GM23338 (cell line): Measurements from ENCODE around the gene PALLD.

Experiments
- CREB1 ChIP-seq: fragments of 250-450 bp; sonication (Bioruptor Pico); IDR thresholded peaks from 2 replicates; pipeline ENCODE4 v1.5.0; 2020; ENCODE audit warnings: low read depth, mild to moderate bottlenecking, moderate library complexity
- EZH2 ChIP-seq: fragments of 200-600 bp; sonication (generic); IDR thresholded peaks from one replicate; pipeline ENCODE4 v1.8.0; 2017; ENCODE audit warnings: antibody characterized with exemption, mild to moderate bottlenecking, low read depth; ENCODE audit not compliant: unreplicated experiment
- EZH2phosphoT487 ChIP-seq: fragments of 200-600 bp; sonication (generic); IDR thresholded peaks from one replicate; pipeline ENCODE4 v1.8.1; 2018; ENCODE audit warnings: antibody characterized with exemption; ENCODE audit not compliant: unreplicated experiment
- JUNB ChIP-seq: IDR thresholded peaks from one replicate; pipeline ENCODE4 v1.6.1; 2016; ENCODE audit warnings: antibody characterized with exemption; ENCODE audit not compliant: unreplicated experiment
- POLR2AphosphoS5 ChIP-seq: IDR thresholded peaks from 2 replicates; pipeline ENCODE4 v1.6.1; 2016; ENCODE audit warnings: antibody characterized with exemption, low read depth
- STAT1 ChIP-seq: IDR thresholded peaks from one replicate; pipeline ENCODE4 v1.6.1; 2016; ENCODE audit warnings: antibody characterized with exemption; ENCODE audit not compliant: unreplicated experiment
- ZNF114 ChIP-seq: fragments of 250-450 bp; sonication (Bioruptor Pico); IDR thresholded peaks from 2 replicates; pipeline ENCODE4 v1.5.0; 2020; ENCODE audit warnings: mild to moderate bottlenecking, moderate library complexity
- ZNF331 ChIP-seq: fragments of 250-450 bp; sonication (Bioruptor Pico); IDR thresholded peaks from 2 replicates; pipeline ENCODE4 v1.5.0; 2020; ENCODE audit warnings: low read depth, mild to moderate bottlenecking, moderate library complexity
- TF ChIP-seq, protein P1 (sequence below), 2 experiments: fragments of 200-600 bp in 1 of 2; sonication (generic) in 1 of 2; conservative IDR thresholded peaks; 2 replicates each; pipeline versions ENCODE4 v1.5.1 to v1.6.1; 2016 to 2017; ENCODE audit warnings: antibody characterized with exemption in 2 of 2, low read depth in 2 of 2, mild to moderate bottlenecking in 2 of 2, moderate library complexity in 1 of 2
- TF ChIP-seq, protein P2 (sequence below): IDR thresholded peaks from 2 replicates; pipeline ENCODE4 v1.6.1; 2016; ENCODE audit warnings: antibody characterized with exemption
- TF ChIP-seq, protein P3 (sequence below): IDR thresholded peaks from one replicate; pipeline ENCODE4 v1.6.1; 2018; ENCODE audit warnings: antibody characterized with exemption; ENCODE audit not compliant: unreplicated experiment

DNA sequence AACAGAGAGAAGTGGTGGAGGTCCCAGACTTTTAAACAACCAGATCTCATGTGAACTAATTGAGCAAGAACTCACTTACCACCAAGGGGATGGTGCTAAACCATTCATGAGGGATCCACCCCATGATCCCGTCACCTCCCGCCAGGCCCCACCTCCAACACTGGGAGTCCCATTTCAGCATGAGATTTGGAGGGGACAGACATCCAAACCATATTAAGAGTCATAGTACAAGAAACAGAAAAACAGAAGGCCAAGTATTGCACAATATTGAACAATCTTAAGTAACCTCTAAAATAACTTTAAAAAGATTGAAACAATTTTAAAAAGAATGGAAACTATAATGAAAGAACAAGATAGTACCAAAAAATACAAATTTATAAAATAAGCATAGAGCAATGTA is 403.2 kb downstream of the PALLD start:
- TF ChIP-seq POLR2AphosphoS5 (no peak), EZH2 (no peak), EZH2phosphoT487 (no peak), STAT1 (no peak), CREB1 (no peak), JUNB (no peak), ZNF331 (CRISPR knock-in tag) (no peak), ZNF114 (CRISPR knock-in tag) (no peak)
- TF ChIP-seq, protein P1, sequence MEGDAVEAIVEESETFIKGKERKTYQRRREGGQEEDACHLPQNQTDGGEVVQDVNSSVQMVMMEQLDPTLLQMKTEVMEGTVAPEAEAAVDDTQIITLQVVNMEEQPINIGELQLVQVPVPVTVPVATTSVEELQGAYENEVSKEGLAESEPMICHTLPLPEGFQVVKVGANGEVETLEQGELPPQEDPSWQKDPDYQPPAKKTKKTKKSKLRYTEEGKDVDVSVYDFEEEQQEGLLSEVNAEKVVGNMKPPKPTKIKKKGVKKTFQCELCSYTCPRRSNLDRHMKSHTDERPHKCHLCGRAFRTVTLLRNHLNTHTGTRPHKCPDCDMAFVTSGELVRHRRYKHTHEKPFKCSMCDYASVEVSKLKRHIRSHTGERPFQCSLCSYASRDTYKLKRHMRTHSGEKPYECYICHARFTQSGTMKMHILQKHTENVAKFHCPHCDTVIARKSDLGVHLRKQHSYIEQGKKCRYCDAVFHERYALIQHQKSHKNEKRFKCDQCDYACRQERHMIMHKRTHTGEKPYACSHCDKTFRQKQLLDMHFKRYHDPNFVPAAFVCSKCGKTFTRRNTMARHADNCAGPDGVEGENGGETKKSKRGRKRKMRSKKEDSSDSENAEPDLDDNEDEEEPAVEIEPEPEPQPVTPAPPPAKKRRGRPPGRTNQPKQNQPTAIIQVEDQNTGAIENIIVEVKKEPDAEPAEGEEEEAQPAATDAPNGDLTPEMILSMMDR (conservative IDR thresholded peaks at IDR 0.05; ENCODE audit: low read depth in 2 of 2), result no peak
- TF ChIP-seq, protein P2, sequence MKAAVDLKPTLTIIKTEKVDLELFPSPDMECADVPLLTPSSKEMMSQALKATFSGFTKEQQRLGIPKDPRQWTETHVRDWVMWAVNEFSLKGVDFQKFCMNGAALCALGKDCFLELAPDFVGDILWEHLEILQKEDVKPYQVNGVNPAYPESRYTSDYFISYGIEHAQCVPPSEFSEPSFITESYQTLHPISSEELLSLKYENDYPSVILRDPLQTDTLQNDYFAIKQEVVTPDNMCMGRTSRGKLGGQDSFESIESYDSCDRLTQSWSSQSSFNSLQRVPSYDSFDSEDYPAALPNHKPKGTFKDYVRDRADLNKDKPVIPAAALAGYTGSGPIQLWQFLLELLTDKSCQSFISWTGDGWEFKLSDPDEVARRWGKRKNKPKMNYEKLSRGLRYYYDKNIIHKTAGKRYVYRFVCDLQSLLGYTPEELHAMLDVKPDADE, result no peak
- TF ChIP-seq, protein P3, sequence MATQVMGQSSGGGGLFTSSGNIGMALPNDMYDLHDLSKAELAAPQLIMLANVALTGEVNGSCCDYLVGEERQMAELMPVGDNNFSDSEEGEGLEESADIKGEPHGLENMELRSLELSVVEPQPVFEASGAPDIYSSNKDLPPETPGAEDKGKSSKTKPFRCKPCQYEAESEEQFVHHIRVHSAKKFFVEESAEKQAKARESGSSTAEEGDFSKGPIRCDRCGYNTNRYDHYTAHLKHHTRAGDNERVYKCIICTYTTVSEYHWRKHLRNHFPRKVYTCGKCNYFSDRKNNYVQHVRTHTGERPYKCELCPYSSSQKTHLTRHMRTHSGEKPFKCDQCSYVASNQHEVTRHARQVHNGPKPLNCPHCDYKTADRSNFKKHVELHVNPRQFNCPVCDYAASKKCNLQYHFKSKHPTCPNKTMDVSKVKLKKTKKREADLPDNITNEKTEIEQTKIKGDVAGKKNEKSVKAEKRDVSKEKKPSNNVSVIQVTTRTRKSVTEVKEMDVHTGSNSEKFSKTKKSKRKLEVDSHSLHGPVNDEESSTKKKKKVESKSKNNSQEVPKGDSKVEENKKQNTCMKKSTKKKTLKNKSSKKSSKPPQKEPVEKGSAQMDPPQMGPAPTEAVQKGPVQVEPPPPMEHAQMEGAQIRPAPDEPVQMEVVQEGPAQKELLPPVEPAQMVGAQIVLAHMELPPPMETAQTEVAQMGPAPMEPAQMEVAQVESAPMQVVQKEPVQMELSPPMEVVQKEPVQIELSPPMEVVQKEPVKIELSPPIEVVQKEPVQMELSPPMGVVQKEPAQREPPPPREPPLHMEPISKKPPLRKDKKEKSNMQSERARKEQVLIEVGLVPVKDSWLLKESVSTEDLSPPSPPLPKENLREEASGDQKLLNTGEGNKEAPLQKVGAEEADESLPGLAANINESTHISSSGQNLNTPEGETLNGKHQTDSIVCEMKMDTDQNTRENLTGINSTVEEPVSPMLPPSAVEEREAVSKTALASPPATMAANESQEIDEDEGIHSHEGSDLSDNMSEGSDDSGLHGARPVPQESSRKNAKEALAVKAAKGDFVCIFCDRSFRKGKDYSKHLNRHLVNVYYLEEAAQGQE, result no peak
